Neural cell (in vitro differentiated cells): Measurements from ENCODE around the gene PRSS53.

Experiments used
- CTCF ChIP-seq: fragments of 450-650 bp; IDR thresholded peaks from 2 replicates; pipeline ENCODE4 v1.5.1; 2014; ENCODE audit warnings: antibody characterized with exemption, mild to moderate bottlenecking, moderate library complexity; ENCODE audit not compliant: poor library complexity, severe bottlenecking
- POLR2AphosphoS5 ChIP-seq: IDR thresholded peaks from 2 replicates; pipeline ENCODE4 v1.6.1; 2012

GRCh38 chr16:31099860-31100638 is 11.3 kb upstream of the PRSS53 start:
- TF ChIP-seq POLR2AphosphoS5 (no peak), CTCF (no peak)
